AG04450 (cell line): ENCODE results near the gene ACSL6. TPM values are rescaled to one million over a fixed set of nuclear protein-coding genes. Genes with fewer than 3 reads are reported as not detected.

ENCODE experiments used
- CTCF ChIA-PET: fragments of 300-600, 350-600 bp; formaldehyde crosslinking; extraction: SDS; loops from one replicate; lab custom pipeline; 2022; ENCODE audit warnings: antibody characterized with exemption, inconsistent platforms; lab: Charles Lee
- POLR2A ChIA-PET: fragments of 350-600 bp; formaldehyde crosslinking; extraction: SDS; loops from one replicate; lab custom pipeline; 2021; ENCODE audit warnings: antibody characterized with exemption, inconsistent platforms; lab: Yijun Ruan, JAX
- DNase-seq: peaks from one replicate; pipeline ENCODE4 v3.0.0-alpha.2; 2011; ENCODE audit warnings: low read depth, low spot score
- H3K27ac ChIP-seq: one replicate; pipeline ENCODE4 v1.5.1; 2012; ENCODE audit warnings: low read depth, low read length, control low read depth
- H3K27me3 ChIP-seq: one replicate; pipeline ENCODE4 v1.6.0; 2012; ENCODE audit warnings: low read length; ENCODE audit not compliant: control insufficient read depth, insufficient read depth
- H3K4me3 ChIP-seq: 2 replicates; pipeline ENCODE4 v1.5.1; 2011; ENCODE audit warnings: mild to moderate bottlenecking, low read depth, low read length, control low read depth
- H3K9me3 ChIP-seq: 2 replicates; pipeline ENCODE4 v1.5.1; 2012; ENCODE audit warnings: low read length; ENCODE audit not compliant: control insufficient read depth, insufficient read depth
- polyA plus RNA-seq: library from polyadenylated mRNA; depleted of rRNA; stranded (reverse); fragments of >200 nt; gene quantifications from 2 replicates; pipeline ENCODE4 v1.2.3, GENCODE V29; 2011
- TF ChIP-seq, protein P1 (sequence below): IDR thresholded peaks from 2 replicates; pipeline ENCODE4 v1.5.1; 2011; ENCODE audit warnings: low read depth, low read length, control low read depth, inconsistent platforms

ACSL6 gene
- polyA plus RNA-seq, 1 experiment = not detected

DNA sequence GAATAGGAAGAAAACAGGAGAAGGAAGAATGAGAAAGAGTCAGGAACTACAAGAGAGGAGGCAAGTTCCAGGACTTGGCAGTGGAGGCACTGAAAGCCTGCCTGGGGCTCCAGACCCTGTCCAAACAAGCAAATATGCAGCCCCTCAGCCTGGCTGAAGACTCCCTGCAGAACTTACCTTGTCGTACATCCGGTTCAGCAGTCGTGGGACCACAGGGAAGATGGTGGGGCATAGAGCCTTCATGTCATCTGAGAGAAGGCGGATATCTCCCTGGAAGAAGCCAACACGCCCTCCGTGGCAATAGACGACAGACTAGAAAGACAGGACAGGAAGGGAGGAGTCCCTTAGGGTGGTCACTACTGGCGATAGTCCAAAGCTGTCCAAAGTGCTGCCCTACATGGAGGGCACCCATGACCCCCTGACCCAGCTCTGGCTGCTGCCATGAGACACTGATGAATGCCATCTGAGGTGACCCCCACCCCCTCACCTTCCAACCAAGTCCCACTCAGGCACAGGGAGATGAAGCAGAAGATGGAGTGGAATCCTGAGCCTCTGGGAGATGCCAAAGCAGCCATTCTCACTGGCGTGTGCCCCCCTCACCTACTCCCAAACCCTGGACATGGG, 38.3 kb downstream of the ACSL6 start:
- Histone ChIP-seq H3K27me3 (peaks cover 5% of the 10 kb centered on the region), H3K27ac (no peak overlapping the region), H3K9me3 (no peaks in the 10 kb centered on the region), H3K4me3 (no peak overlapping the region)
- POLR2A ChIA-PET = no interaction called here
- TF ChIP-seq, protein P1, sequence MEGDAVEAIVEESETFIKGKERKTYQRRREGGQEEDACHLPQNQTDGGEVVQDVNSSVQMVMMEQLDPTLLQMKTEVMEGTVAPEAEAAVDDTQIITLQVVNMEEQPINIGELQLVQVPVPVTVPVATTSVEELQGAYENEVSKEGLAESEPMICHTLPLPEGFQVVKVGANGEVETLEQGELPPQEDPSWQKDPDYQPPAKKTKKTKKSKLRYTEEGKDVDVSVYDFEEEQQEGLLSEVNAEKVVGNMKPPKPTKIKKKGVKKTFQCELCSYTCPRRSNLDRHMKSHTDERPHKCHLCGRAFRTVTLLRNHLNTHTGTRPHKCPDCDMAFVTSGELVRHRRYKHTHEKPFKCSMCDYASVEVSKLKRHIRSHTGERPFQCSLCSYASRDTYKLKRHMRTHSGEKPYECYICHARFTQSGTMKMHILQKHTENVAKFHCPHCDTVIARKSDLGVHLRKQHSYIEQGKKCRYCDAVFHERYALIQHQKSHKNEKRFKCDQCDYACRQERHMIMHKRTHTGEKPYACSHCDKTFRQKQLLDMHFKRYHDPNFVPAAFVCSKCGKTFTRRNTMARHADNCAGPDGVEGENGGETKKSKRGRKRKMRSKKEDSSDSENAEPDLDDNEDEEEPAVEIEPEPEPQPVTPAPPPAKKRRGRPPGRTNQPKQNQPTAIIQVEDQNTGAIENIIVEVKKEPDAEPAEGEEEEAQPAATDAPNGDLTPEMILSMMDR = no peak
- CTCF ChIA-PET = interaction anchor here (0.6 kb wide), 1 partner anchor 311 kb away, joined by 6 read pairs; no protein-coding TSS in a partner anchor
- DNase-seq = no peak

GRCh38 chr5:131968396-131968954, 43.0 kb downstream of the ACSL6 start:
- TF ChIP-seq, protein P1 = no peak
- no peaks in the 10 kb centered on the region for H3K9me3 ChIP-seq
- POLR2A ChIA-PET = no interaction called here
- H3K27me3 ChIP-seq = peaks cover 5% of the 10 kb centered on the region
- no peak overlapping the region for H3K27ac ChIP-seq
- CTCF ChIA-PET = no interaction called here
- DNase-seq = no peak
- no peak overlapping the region for H3K4me3 ChIP-seq

- DNase-seq = no peak
- ChIA-PET POLR2A (no interaction called here), CTCF (no interaction called here)
- no peak overlapping the region for H3K4me3 ChIP-seq
- no peak overlapping the region for H3K27ac ChIP-seq
- H3K9me3 ChIP-seq = no peaks in the 10 kb centered on the region
- H3K27me3 ChIP-seq = peaks cover 5% of the 10 kb centered on the region
- TF ChIP-seq, protein P1 = no peak
These were observed 44.9 kb downstream of the ACSL6 start for GRCh38 chr5:131966551-131966950.

- ChIA-PET POLR2A (no interaction called here), CTCF (no interaction called here)
- DNase-seq = no peak
- no peak overlapping the region for H3K4me3 ChIP-seq
- TF ChIP-seq, protein P1 = no peak
- H3K9me3 ChIP-seq = no peaks in the 10 kb centered on the region
- peaks cover 3% of the 10 kb centered on the region for H3K27me3 ChIP-seq
- no peak overlapping the region for H3K27ac ChIP-seq
These were observed 45.5 kb downstream of the ACSL6 start for GRCh38 chr5:131965826-131966415.

DNA sequence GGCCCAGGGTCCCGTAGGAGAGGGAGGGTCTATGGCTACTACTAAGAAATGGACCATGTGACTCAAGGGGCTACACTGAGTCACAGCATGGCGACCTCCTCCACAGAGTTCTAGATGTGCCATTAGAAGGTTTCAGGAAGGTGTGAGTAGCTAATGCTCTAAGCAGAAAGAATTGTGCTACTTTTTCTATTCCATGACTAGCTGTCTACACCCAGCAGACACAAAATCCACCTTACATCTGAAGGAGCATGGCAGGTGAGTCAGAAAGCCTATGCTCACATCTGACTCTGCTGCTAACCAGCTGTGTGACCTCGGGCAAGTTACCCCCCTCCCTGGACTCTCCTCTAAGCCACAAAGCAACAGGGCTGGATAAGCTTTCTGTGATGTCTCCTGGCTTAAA, 51.6 kb downstream of the ACSL6 start:
- CTCF ChIA-PET = no interaction called here

More for the DNA sequence above, 51.6 kb downstream of the ACSL6 start:
- H3K27ac ChIP-seq = no peak overlapping the region
- POLR2A ChIA-PET = interaction anchor here (0.5 kb wide), 1 partner anchor 139 kb away, joined by 3 read pairs; no protein-coding TSS in a partner anchor
- H3K27me3 ChIP-seq = no peaks in the 10 kb centered on the region
- no peak for DNase-seq
- TF ChIP-seq, protein P1 = no peak
- no peak overlapping the region for H3K4me3 ChIP-seq
- H3K9me3 ChIP-seq = no peaks in the 10 kb centered on the region
